Spleen (tissue), 7 donors: ENCODE data around the gene LUC7L3.

Source experiments
- POLR2A ChIP-seq, 3 donors: fragments of 450-650 bp; IDR thresholded peaks; one replicate each; pipeline ENCODE4 v1.5.1; 2017; ENCODE audit warnings: antibody characterized with exemption in 3 of 3, mild to moderate bottlenecking in 1 of 3
- POLR2AphosphoS5 ChIP-seq, 3 donors: sonication (generic); formaldehyde crosslinking; IDR thresholded peaks; one replicate each; pipeline ENCODE4 v1.5.1; 2017; ENCODE audit warnings: antibody characterized with exemption in 3 of 3
- TF ChIP-seq, protein P1 (sequence below), 11 experiments: fragments of 200-600 bp in 7 of 11; fragments of 450-650 bp in 4 of 11; sonication (generic) in 4 of 11; IDR thresholded peaks in 8 of 11; conservative IDR thresholded peaks in 3 of 11; 1 replicate in 7 of 11; 2 replicates in 4 of 11; pipeline versions ENCODE4 v1.4.0 to v1.8.0; 2016 to 2021; ENCODE audit warnings: antibody characterized with exemption in 11 of 11, inconsistent platforms in 4 of 11, mild to moderate bottlenecking in 1 of 11
- donor health status: DM: no; HTN: no; CAD: no; lungs with moderate emphysema.
- donor health status: DM: no; HTN: no; CAD: no.
- donor health status: DM: no; HTN: no; CAD: no.

DNA sequence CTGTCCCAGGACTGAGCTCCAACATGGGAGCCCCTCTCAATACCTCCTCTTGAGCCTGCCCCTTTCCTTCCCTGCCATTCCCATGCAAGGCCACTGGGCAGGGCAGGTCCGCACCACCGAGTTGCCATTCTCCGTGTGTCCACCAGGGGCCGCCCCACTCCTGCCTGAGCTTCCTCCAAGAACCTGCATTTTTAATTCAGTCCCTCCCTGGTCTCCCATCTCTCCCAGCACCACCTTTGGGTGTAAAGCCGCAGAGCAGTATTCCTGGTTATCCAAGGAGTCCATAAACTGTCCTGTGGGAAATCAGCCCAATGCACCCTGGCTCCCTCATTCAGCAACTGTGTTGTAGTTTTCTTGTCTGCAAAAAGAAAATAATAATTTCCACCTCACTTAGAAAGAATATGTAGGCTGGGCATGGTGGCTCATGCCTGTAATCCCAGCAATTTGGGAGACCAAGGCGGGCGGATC, 63.8 kb downstream of the LUC7L3 start:
- TF ChIP-seq, protein P1, sequence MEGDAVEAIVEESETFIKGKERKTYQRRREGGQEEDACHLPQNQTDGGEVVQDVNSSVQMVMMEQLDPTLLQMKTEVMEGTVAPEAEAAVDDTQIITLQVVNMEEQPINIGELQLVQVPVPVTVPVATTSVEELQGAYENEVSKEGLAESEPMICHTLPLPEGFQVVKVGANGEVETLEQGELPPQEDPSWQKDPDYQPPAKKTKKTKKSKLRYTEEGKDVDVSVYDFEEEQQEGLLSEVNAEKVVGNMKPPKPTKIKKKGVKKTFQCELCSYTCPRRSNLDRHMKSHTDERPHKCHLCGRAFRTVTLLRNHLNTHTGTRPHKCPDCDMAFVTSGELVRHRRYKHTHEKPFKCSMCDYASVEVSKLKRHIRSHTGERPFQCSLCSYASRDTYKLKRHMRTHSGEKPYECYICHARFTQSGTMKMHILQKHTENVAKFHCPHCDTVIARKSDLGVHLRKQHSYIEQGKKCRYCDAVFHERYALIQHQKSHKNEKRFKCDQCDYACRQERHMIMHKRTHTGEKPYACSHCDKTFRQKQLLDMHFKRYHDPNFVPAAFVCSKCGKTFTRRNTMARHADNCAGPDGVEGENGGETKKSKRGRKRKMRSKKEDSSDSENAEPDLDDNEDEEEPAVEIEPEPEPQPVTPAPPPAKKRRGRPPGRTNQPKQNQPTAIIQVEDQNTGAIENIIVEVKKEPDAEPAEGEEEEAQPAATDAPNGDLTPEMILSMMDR (IDR thresholded peaks at IDR 0.05 in 8 of 11, conservative IDR thresholded peaks at IDR 0.05 in 3 of 11), result peak; percentile 92 to 99 (median 98)
- TF ChIP-seq POLR2A (IDR thresholded peaks at IDR 0.05), result no peak
- peak in 1 of 3 donors; percentile 51 for TF ChIP-seq POLR2AphosphoS5 (IDR thresholded peaks at IDR 0.05)
